MM.1S (cell line): Measurements from ENCODE around the gene P4HA1.

ENCODE experiments used
- EZH2 ChIP-seq: fragments of 300-600 bp; sonication (generic); optimal IDR thresholded peaks from 2 replicates; pipeline ENCODE3; 2017; ENCODE audit warnings: low read depth, mild to moderate bottlenecking, antibody characterized with exemption, low read length, mixed read lengths
- EZH2phosphoT487 ChIP-seq: fragments of 300-600 bp; sonication (generic); IDR thresholded peaks from 2 replicates; pipeline ENCODE4 v1.6.1; 2018; ENCODE audit warnings: antibody characterized with exemption, low read length
- TF ChIP-seq, protein P1 (sequence below): fragments of 300-600 bp; sonication (generic); IDR thresholded peaks from 2 replicates; pipeline ENCODE4 v1.5.1; 2016; ENCODE audit warnings: antibody characterized with exemption, low read length, mixed read lengths

DNA sequence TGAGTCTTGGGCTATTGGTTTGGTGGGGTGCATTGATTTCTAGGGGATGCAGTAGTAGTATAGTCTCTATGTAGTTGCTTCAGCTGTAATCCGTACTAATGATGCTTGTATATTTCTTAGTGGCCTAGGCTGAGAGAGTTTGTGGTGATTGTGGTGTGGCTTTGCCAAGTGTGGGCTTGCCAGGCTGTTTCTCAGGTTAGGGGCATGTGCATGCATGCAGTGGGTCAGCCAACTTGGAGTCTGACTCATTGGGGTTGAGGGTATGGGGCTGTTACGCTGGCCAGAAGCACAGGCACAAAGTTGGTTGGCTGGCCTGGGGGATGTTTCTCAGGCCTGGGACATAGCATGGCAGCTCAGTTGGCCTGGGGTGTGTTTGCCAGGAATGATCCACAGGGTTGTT lies 116.3 kb downstream of the P4HA1 start:
- TF ChIP-seq, protein P1, sequence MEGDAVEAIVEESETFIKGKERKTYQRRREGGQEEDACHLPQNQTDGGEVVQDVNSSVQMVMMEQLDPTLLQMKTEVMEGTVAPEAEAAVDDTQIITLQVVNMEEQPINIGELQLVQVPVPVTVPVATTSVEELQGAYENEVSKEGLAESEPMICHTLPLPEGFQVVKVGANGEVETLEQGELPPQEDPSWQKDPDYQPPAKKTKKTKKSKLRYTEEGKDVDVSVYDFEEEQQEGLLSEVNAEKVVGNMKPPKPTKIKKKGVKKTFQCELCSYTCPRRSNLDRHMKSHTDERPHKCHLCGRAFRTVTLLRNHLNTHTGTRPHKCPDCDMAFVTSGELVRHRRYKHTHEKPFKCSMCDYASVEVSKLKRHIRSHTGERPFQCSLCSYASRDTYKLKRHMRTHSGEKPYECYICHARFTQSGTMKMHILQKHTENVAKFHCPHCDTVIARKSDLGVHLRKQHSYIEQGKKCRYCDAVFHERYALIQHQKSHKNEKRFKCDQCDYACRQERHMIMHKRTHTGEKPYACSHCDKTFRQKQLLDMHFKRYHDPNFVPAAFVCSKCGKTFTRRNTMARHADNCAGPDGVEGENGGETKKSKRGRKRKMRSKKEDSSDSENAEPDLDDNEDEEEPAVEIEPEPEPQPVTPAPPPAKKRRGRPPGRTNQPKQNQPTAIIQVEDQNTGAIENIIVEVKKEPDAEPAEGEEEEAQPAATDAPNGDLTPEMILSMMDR: no peak
- no peak for TF ChIP-seq EZH2
- TF ChIP-seq EZH2phosphoT487: no peak
